ENCODE measurements around the gene GHR. TPM values are rescaled to one million over a fixed set of nuclear protein-coding genes. Genes with fewer than 3 reads are reported as not detected.
"Not testable (repeated sequence)": the region's sequence is repeated elsewhere in the genome, so short reads cannot be mapped to it uniquely, and the experiment has no call there.

GHR gene
- total and polyA plus RNA-seq, 8 donors = 0.87 to 34.8 (median 7.8) TPM

- Histone ChIP-seq H3K27ac (no peak overlapping the region), H3K4me1 (no peaks in the 10 kb centered on the region), H3K4me3 (no peak overlapping the region), H3K36me3 (peaks cover 0 to 10% (median 10%) of the 10 kb centered on the region in 4 donors), H3K27me3 (no peaks in the 10 kb centered on the region), H3K9me3 (no peaks in the 10 kb centered on the region)
- intact Hi-C loops (cut with DNase I; ENCODE audit: low total_unique reads) = no loop called here
- DNase-seq = no peak
- TF ChIP-seq EP300 (IDR thresholded peaks at IDR 0.05) (no peak), POLR2A (IDR thresholded peaks at IDR 0.05) (no peak), POLR2AphosphoS5 (IDR thresholded peaks at IDR 0.05) (no peak), CTCF (IDR thresholded peaks at IDR 0.05) (no peak)
Observed at GRCh38 chr5:42721484-42721883, 298.2 kb downstream of the GHR start.

GRCh38 chr5:42734531-42735058 lies 311.4 kb downstream of the GHR start:
- WGBS, 5 donors = 89 to 98% (median 96%) methylated on average over 14 to 15 of the region's 24 CpGs
- H3K27me3 ChIP-seq; H3K9me3 ChIP-seq; H3K36me3 ChIP-seq; H3K4me3 ChIP-seq; H3K4me1 ChIP-seq; H3K27ac ChIP-seq; DNase-seq; intact Hi-C loops (cut with DNase I; ENCODE audit: low total_unique reads): not testable (repeated sequence)

- intact Hi-C loops (cut with DNase I; ENCODE audit: low total_unique reads) = no loop called here
- DNase-seq = no peak
- no peak for TF ChIP-seq CTCF (IDR thresholded peaks at IDR 0.05)
- TF ChIP-seq EP300 (IDR thresholded peaks at IDR 0.05) = no peak
- TF ChIP-seq POLR2AphosphoS5 (IDR thresholded peaks at IDR 0.05) = no peak
- TF ChIP-seq POLR2A (IDR thresholded peaks at IDR 0.05) = no peak
- H3K27me3 ChIP-seq = no peaks in the 10 kb centered on the region
- 91 to 99% (median 95%) methylated on average over 1 of the region's 1 CpG for WGBS, 5 donors
- no peaks in the 10 kb centered on the region for H3K9me3 ChIP-seq
- no peaks in the 10 kb centered on the region for H3K36me3 ChIP-seq
- H3K27ac ChIP-seq = no peak overlapping the region
- no peak overlapping the region for H3K4me3 ChIP-seq
- no peaks in the 10 kb centered on the region for H3K4me1 ChIP-seq
Observed at GRCh38 chr5:42740920-42741319, 317.7 kb downstream of the GHR start.

- H3K27me3 ChIP-seq = no peaks in the 10 kb centered on the region
- no peak for TF ChIP-seq CTCF (IDR thresholded peaks at IDR 0.05)
- no peak for TF ChIP-seq POLR2A (IDR thresholded peaks at IDR 0.05)
- TF ChIP-seq POLR2AphosphoS5 (IDR thresholded peaks at IDR 0.05) = no peak
- no peak for TF ChIP-seq EP300 (IDR thresholded peaks at IDR 0.05)
Observed at GRCh38 chr5:42745426-42745825, 322.2 kb downstream of the GHR start.

GRCh38 chr5:42745856-42746255 lies 322.6 kb downstream of the GHR start:
- WGBS, 5 donors = 96 to 98% (median 97%) methylated on average over 3 of the region's 3 CpGs
- intact Hi-C loops (cut with DNase I; ENCODE audit: low total_unique reads) = no loop called here
- H3K9me3 ChIP-seq = no peaks in the 10 kb centered on the region

More at GRCh38 chr5:42745426-42745825, 322.2 kb downstream of the GHR start:
- Histone ChIP-seq H3K27ac (no peak overlapping the region), H3K36me3 (no peaks in the 10 kb centered on the region), H3K4me3 (no peak overlapping the region), H3K4me1 (no peaks in the 10 kb centered on the region), H3K9me3 (no peaks in the 10 kb centered on the region)
- intact Hi-C loops (cut with DNase I; ENCODE audit: low total_unique reads) = no loop called here
- no peak for DNase-seq
- 22 to 27% (median 23%) methylated on average over 4 of the region's 4 CpGs for WGBS, 5 donors

More at GRCh38 chr5:42745856-42746255, 322.6 kb downstream of the GHR start:
- Histone ChIP-seq H3K27me3 (no peaks in the 10 kb centered on the region), H3K36me3 (no peaks in the 10 kb centered on the region), H3K4me3 (no peak overlapping the region), H3K4me1 (no peaks in the 10 kb centered on the region), H3K27ac (no peak overlapping the region)
- TF ChIP-seq POLR2AphosphoS5 (IDR thresholded peaks at IDR 0.05) (no peak), POLR2A (IDR thresholded peaks at IDR 0.05) (no peak), EP300 (IDR thresholded peaks at IDR 0.05) (no peak), CTCF (IDR thresholded peaks at IDR 0.05) (no peak)
- DNase-seq = no peak

Data from stomach (tissue), 9 donors.